ENCODE data around the gene NADSYN1. TPM values are rescaled to one million over a fixed set of nuclear protein-coding genes. Genes with fewer than 3 reads are reported as not detected.

Gene NADSYN1
- 24.5 TPM for total RNA-seq

GRCh38 chr11:71453037-71453917 is at the start of gene NADSYN1:
Gene NADSYN1, plus strand, starts transcription at chr11:71453203. Its CDS starts 94 bp downstream, at chr11:71453297.

GRCh38 chr11:71448257-71449171 is 4.5 kb upstream of the NADSYN1 start, which contains the start of gene DHCR7:
Gene DHCR7, minus strand, starts transcription at chr11:71448393. Its CDS starts 3,441 bp downstream, at chr11:71444952.

GRCh38 chr11:71526796-71527575 is 74.0 kb downstream of the NADSYN1 start, which contains the start of gene KRTAP5-7:
Gene KRTAP5-7, plus strand, starts transcription at chr11:71527267. Its CDS starts 34 bp downstream, at chr11:71527301.

GRCh38 chr11:71537977-71538665 is 85.1 kb downstream of the NADSYN1 start, which contains the start of gene KRTAP5-8:
Gene KRTAP5-8, plus strand, starts transcription at chr11:71538025. Its CDS starts 31 bp downstream, at chr11:71538056.

GRCh38 chr11:71548120-71548519 is 95.1 kb downstream of the NADSYN1 start, which contains the start of gene KRTAP5-9:
Gene KRTAP5-9, plus strand, starts transcription at chr11:71548420. Its CDS starts 238 bp downstream, at chr11:71548658.

Small RNA genes within 50 kb of the gene (small RNA-seq; reads per million reads assigned to genes)
- gene MIR6754: not detected

Other genes with a start within 250 kb of the NADSYN1 start
- 44.1 TPM for gene SHANK2, start 200.6 kb upstream of the NADSYN1 start, total RNA-seq
- gene DHCR7, start 4.8 kb upstream of the NADSYN1 start, total RNA-seq: 44.8 TPM
- not detected for gene KRTAP5-7, start 74.1 kb downstream of the NADSYN1 start, total RNA-seq
- not detected for gene KRTAP5-8, start 84.8 kb downstream of the NADSYN1 start, total RNA-seq
- gene KRTAP5-9, start 95.2 kb downstream of the NADSYN1 start, total RNA-seq: not detected
- gene KRTAP5-10, start 112.4 kb downstream of the NADSYN1 start, total RNA-seq: not detected
- not detected for gene KRTAP5-11, start 129.7 kb downstream of the NADSYN1 start, total RNA-seq

All from diencephalon (tissue), 1 donor.